Tibial nerve (tissue), 4 donors: Measurements from ENCODE around the gene FETUB. TPM values are rescaled to one million over a fixed set of nuclear protein-coding genes. Genes with fewer than 3 reads are reported as not detected.

Source experiments
- DNase-seq, 2 donors: peaks; one replicate each; pipeline ENCODE4 v3.0.0-alpha.2; 2019; ENCODE audit warnings: low spot score in 2 of 2
- H3K27ac ChIP-seq, 4 donors: fragments of 200-600 bp; sonication (generic) in 3 of 4; one replicate each; pipeline ENCODE4 v1.5.1; 2017 to 2019; ENCODE audit warnings: mild to moderate bottlenecking in 1 of 4
- H3K27me3 ChIP-seq, 2 donors: fragments of 200-600 bp; sonication (generic) in 1 of 2; one replicate each; pipeline versions ENCODE4 v1.5.1 to v1.6.0; 2017 to 2019
- H3K36me3 ChIP-seq, 3 donors: fragments of 200-600 bp; sonication (generic); one replicate each; pipeline ENCODE4 v1.5.1; 2018 to 2019
- H3K4me1 ChIP-seq, 4 donors: fragments of 200-600 bp; sonication (generic) in 3 of 4; one replicate each; pipeline ENCODE4 v1.5.1; 2017 to 2019
- H3K4me3 ChIP-seq, 4 donors: fragments of 200-600 bp; sonication (generic) in 3 of 4; one replicate each; pipeline ENCODE4 v1.5.1; 2017 to 2019; ENCODE audit warnings: mild to moderate bottlenecking in 1 of 4, moderate library complexity in 1 of 4
- H3K9me3 ChIP-seq, 4 donors: fragments of 200-600 bp; sonication (generic) in 3 of 4; one replicate each; pipeline ENCODE4 v1.5.1; 2017 to 2019
- EP300 ChIP-seq, 2 donors: sonication (generic); formaldehyde crosslinking; IDR thresholded peaks; one replicate each; pipeline ENCODE4 v1.6.1; 2017; ENCODE audit warnings: antibody characterized with exemption in 2 of 2, mild to moderate bottlenecking in 1 of 2
- POLR2A ChIP-seq, 2 donors: fragments of 450-650 bp; IDR thresholded peaks; one replicate each; pipeline ENCODE4 v1.6.1; 2017; ENCODE audit warnings: antibody characterized with exemption in 2 of 2, mild to moderate bottlenecking in 2 of 2, moderate library complexity in 2 of 2
- WGBS, 2 donors: methylation state at CpG; one replicate each; pipeline ENCODE4 v1.1.5; 2018; 5-methylcytosine and 5-hydroxymethylcytosine counted together
- total RNA-seq, 4 donors: library from RNA; depleted of rRNA; stranded (reverse); fragments of >200 nt; gene quantifications; one replicate each; pipeline ENCODE4 v1.1.0, GENCODE V29; 2016
- TF ChIP-seq, protein P1 (sequence below), 5 experiments: fragments of 200-600 bp in 3 of 5; fragments of 450-650 bp in 2 of 5; sonication (generic) in 3 of 5; IDR thresholded peaks; one replicate each; pipeline ENCODE4 v1.5.1; 2016 to 2019; ENCODE audit warnings: antibody characterized with exemption in 5 of 5, mild to moderate bottlenecking in 3 of 5, moderate library complexity in 2 of 5

Gene FETUB
- total RNA-seq, 4 donors from 2014 or later, result not detected

GRCh38 chr3:186596568-186597287, 43.5 kb upstream of the FETUB start:
- TF ChIP-seq POLR2A (IDR thresholded peaks at IDR 0.05), result no peak
- TF ChIP-seq, protein P1, sequence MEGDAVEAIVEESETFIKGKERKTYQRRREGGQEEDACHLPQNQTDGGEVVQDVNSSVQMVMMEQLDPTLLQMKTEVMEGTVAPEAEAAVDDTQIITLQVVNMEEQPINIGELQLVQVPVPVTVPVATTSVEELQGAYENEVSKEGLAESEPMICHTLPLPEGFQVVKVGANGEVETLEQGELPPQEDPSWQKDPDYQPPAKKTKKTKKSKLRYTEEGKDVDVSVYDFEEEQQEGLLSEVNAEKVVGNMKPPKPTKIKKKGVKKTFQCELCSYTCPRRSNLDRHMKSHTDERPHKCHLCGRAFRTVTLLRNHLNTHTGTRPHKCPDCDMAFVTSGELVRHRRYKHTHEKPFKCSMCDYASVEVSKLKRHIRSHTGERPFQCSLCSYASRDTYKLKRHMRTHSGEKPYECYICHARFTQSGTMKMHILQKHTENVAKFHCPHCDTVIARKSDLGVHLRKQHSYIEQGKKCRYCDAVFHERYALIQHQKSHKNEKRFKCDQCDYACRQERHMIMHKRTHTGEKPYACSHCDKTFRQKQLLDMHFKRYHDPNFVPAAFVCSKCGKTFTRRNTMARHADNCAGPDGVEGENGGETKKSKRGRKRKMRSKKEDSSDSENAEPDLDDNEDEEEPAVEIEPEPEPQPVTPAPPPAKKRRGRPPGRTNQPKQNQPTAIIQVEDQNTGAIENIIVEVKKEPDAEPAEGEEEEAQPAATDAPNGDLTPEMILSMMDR (IDR thresholded peaks at IDR 0.05), result no peak
- TF ChIP-seq EP300 (IDR thresholded peaks at IDR 0.05), result no peak
- Histone ChIP-seq H3K4me1 (no peaks in the 10 kb centered on the region), H3K4me3 (no peak overlapping the region), H3K9me3 (no peaks in the 10 kb centered on the region), H3K27ac (no peak overlapping the region), H3K36me3 (no peaks in the 10 kb centered on the region), H3K27me3 (no peaks in the 10 kb centered on the region)
- 58 to 59% methylated on average over 17 of the region's 17 CpGs for WGBS, 2 donors
- DNase-seq, result no peak

GRCh38 chr3:186598108-186598784, 42.0 kb upstream of the FETUB start:
- no peak overlapping the region for H3K4me3 ChIP-seq
- no peaks in the 10 kb centered on the region for H3K36me3 ChIP-seq
- no peaks in the 10 kb centered on the region for H3K9me3 ChIP-seq
- H3K27me3 ChIP-seq, result no peaks in the 10 kb centered on the region
- TF ChIP-seq, protein P1 (IDR thresholded peaks at IDR 0.05), result no peak
- no peak for TF ChIP-seq POLR2A (IDR thresholded peaks at IDR 0.05)
- no peak for TF ChIP-seq EP300 (IDR thresholded peaks at IDR 0.05)
- H3K4me1 ChIP-seq, result no peaks in the 10 kb centered on the region
- H3K27ac ChIP-seq, result no peak overlapping the region
- no peak for DNase-seq
- 81 to 83% methylated on average over 11 of the region's 11 CpGs for WGBS, 2 donors

- no peaks in the 10 kb centered on the region for H3K9me3 ChIP-seq
- no peaks in the 10 kb centered on the region for H3K36me3 ChIP-seq
- H3K4me3 ChIP-seq, result no peak overlapping the region
- H3K27ac ChIP-seq, result no peak overlapping the region
- no peaks in the 10 kb centered on the region for H3K27me3 ChIP-seq
- H3K4me1 ChIP-seq, result no peaks in the 10 kb centered on the region
- DNase-seq, result no peak
- TF ChIP-seq EP300 (IDR thresholded peaks at IDR 0.05) (no peak), POLR2A (IDR thresholded peaks at IDR 0.05) (no peak)
- TF ChIP-seq, protein P1 (IDR thresholded peaks at IDR 0.05), result no peak
- WGBS, 2 donors, result 77 to 87% methylated on average over 4 of the region's 4 CpGs
Observed at GRCh38 chr3:186598794-186599141, 41.4 kb upstream of the FETUB start.

DNA sequence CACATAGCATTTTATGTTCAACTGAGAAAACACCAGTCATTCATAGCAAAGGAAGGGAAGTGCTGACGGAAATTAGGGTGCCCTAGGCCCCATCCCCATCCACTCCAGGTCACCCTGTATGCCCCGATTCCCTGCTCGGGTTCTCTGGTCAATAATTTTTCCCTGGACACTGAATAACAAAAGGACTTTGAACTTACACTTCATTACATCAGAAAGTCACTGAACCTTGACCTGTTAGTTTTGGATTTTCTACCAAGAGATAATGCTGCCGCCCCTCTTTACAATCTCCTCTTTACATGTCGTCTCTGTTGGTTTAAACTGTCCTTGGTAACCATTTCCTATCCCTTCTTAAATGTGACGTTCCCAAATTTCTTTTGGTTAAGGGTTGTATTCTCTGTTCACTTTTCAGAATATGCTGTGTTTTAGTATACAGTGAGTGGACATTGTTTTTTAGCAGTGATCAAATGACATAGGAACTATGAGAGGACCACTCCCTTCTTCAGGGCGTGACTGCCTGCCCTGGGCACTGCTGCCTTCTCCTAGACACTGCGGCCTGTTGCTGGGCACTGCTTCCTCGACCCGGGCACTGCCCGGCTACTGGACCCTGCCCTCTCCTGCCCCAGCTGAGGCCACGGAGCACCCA, 40.9 kb upstream of the FETUB start:
- Histone ChIP-seq H3K27ac (no peak overlapping the region), H3K4me3 (no peak overlapping the region), H3K36me3 (no peaks in the 10 kb centered on the region), H3K9me3 (no peaks in the 10 kb centered on the region), H3K4me1 (no peaks in the 10 kb centered on the region), H3K27me3 (no peaks in the 10 kb centered on the region)
- TF ChIP-seq, protein P1 (IDR thresholded peaks at IDR 0.05), result no peak
- TF ChIP-seq POLR2A (IDR thresholded peaks at IDR 0.05) (no peak), EP300 (IDR thresholded peaks at IDR 0.05) (no peak)
- WGBS, 2 donors, result 64 to 70% methylated on average over 12 of the region's 12 CpGs
- no peak for DNase-seq

- no peaks in the 10 kb centered on the region for H3K27me3 ChIP-seq
- TF ChIP-seq POLR2A (IDR thresholded peaks at IDR 0.05) (no peak), EP300 (IDR thresholded peaks at IDR 0.05) (no peak)
- TF ChIP-seq, protein P1 (IDR thresholded peaks at IDR 0.05), result no peak
- H3K36me3 ChIP-seq, result no peaks in the 10 kb centered on the region
- H3K9me3 ChIP-seq, result no peaks in the 10 kb centered on the region
- H3K27ac ChIP-seq, result no peak overlapping the region
- 75 to 89% methylated on average over 2 of the region's 2 CpGs for WGBS, 2 donors
- H3K4me1 ChIP-seq, result no peaks in the 10 kb centered on the region
- no peak for DNase-seq
- H3K4me3 ChIP-seq, result no peak overlapping the region
Observed at GRCh38 chr3:186599785-186600166, 40.4 kb upstream of the FETUB start.
